HEK293 (cell line): Measurements from ENCODE around the gene TYW1B.
"Not testable (repeated sequence)": the region's sequence is repeated elsewhere in the genome, so short reads cannot be mapped to it uniquely, and the experiment has no call there.

Experiments
- PATZ1 ChIP-seq: fragments of 450-650 bp; formaldehyde crosslinking; IDR thresholded peaks from 2 replicates; pipeline ENCODE4 v1.5.1; 2016; ENCODE audit warnings: missing biosample characterization, missing genetic modification characterization
- SETDB1 ChIP-seq: IDR thresholded peaks from one replicate; pipeline ENCODE4 v1.6.1; 2017; ENCODE audit warnings: mild to moderate bottlenecking, low read length, moderate library complexity, mixed read lengths; ENCODE audit not compliant: insufficient read length
- TRIM28 ChIP-seq: IDR thresholded peaks from 2 replicates; pipeline ENCODE4 v1.6.1; 2011; ENCODE audit warnings: low read length, control low read depth, borderline replicate concordance
- ZBTB1 ChIP-seq: fragments of 450-650 bp; formaldehyde crosslinking; IDR thresholded peaks from 2 replicates; pipeline ENCODE4 v1.5.1; 2016; ENCODE audit warnings: missing biosample characterization, missing genetic modification characterization
- ZNF140 ChIP-seq: fragments of 450-650 bp; formaldehyde crosslinking; IDR thresholded peaks from 2 replicates; pipeline ENCODE4 v1.5.1; 2016; ENCODE audit warnings: missing biosample characterization, missing genetic modification characterization
- ZNF175 ChIP-seq: fragments of 450-650 bp; formaldehyde crosslinking; IDR thresholded peaks from 2 replicates; pipeline ENCODE4 v1.5.1; 2016; ENCODE audit warnings: missing biosample characterization, missing genetic modification characterization
- ZNF292 ChIP-seq: fragments of 450-650 bp; formaldehyde crosslinking; IDR thresholded peaks from 2 replicates; pipeline ENCODE4 v1.5.1; 2016; ENCODE audit warnings: low read depth, missing biosample characterization, missing genetic modification characterization, borderline replicate concordance
- ZNF362 ChIP-seq: fragments of 450-650 bp; formaldehyde crosslinking; IDR thresholded peaks from 2 replicates; pipeline ENCODE4 v1.5.1; 2016; ENCODE audit warnings: missing biosample characterization, missing genetic modification characterization
- ZNF530 ChIP-seq: fragments of 450-650 bp; formaldehyde crosslinking; IDR thresholded peaks from 2 replicates; pipeline ENCODE4 v1.5.1; 2016; ENCODE audit warnings: low read depth, missing biosample characterization, missing genetic modification characterization
- TF ChIP-seq, protein P1 (sequence below): fragments of 450-650 bp; formaldehyde crosslinking; IDR thresholded peaks from 2 replicates; pipeline ENCODE4 v1.5.1; 2016; ENCODE audit warnings: missing biosample characterization, missing genetic modification characterization

DNA sequence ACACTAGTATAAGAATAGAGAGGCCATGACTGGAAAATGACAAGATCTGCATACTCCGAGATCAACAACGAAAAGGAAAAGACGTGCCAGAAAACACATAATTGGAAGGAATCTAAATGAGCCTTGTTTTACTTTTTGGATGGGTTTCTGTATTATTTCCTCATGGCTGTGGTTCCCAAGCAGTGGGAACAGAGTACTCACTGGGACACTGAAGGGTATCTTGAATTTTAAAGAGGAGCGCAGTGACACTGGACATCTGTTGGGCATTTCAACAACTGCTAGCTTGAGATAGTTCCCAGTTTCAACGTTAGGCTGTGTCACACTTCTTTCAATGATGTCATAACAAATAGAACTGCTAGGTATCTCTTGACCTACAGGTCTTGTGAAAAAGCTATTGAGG is 218.2 kb downstream of the TYW1B start:
- TF ChIP-seq ZNF175 (tag by site-specific recombination); SETDB1; PATZ1; ZNF362 (tag by site-specific recombination); ZNF292 (tag by site-specific recombination); TRIM28; ZBTB1 (tag by site-specific recombination); ZNF530 (tag by site-specific recombination); ZNF140 (tag by site-specific recombination): not testable (repeated sequence)
- TF ChIP-seq, protein P1, sequence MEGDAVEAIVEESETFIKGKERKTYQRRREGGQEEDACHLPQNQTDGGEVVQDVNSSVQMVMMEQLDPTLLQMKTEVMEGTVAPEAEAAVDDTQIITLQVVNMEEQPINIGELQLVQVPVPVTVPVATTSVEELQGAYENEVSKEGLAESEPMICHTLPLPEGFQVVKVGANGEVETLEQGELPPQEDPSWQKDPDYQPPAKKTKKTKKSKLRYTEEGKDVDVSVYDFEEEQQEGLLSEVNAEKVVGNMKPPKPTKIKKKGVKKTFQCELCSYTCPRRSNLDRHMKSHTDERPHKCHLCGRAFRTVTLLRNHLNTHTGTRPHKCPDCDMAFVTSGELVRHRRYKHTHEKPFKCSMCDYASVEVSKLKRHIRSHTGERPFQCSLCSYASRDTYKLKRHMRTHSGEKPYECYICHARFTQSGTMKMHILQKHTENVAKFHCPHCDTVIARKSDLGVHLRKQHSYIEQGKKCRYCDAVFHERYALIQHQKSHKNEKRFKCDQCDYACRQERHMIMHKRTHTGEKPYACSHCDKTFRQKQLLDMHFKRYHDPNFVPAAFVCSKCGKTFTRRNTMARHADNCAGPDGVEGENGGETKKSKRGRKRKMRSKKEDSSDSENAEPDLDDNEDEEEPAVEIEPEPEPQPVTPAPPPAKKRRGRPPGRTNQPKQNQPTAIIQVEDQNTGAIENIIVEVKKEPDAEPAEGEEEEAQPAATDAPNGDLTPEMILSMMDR (tag by site-specific recombination), result not testable (repeated sequence)
